Endothelial cell of umbilical vein (primary cell): ENCODE results near the gene RASGRP4. TPM values are rescaled to one million over a fixed set of nuclear protein-coding genes. Genes with fewer than 3 reads are reported as not detected.
"Not testable (repeated sequence)": the region's sequence is repeated elsewhere in the genome, so short reads cannot be mapped to it uniquely, and the experiment has no call there.

Source experiments
- BruUV-seq: library from RNA; stranded (reverse); fragments of 400-500 nt; replicated peaks from 2 replicates; lab custom pipeline; 2021; lab: Mats Ljungman, UMichigan
- CTCF ChIA-PET: fragments of 300-600, 350-600 bp; sonication (Branson Sonifier 250); formaldehyde crosslinking; loops from one replicate; lab custom pipeline; 2021; ENCODE audit warnings: antibody characterized with exemption, inconsistent platforms; lab: Charles Lee
- POLR2A ChIA-PET: fragments of 300-600, 350-600 bp; sonication (Branson Sonifier 250); formaldehyde crosslinking; loops from one replicate; lab custom pipeline; 2021; ENCODE audit warnings: antibody characterized with exemption, inconsistent platforms; lab: Charles Lee
- DNase-seq: peaks from one replicate; pipeline ENCODE4 v3.0.0-alpha.2; 2011; ENCODE audit warnings: low read depth, low spot score
- FAIRE-seq: peaks from 2 replicates; lab custom pipeline; 2011; peaks lifted over from hg19 to GRCh38; lab: Jason Lieb, UNC
- H2AFZ ChIP-seq: 2 replicates; pipeline ENCODE4 v1.6.0; 2012; ENCODE audit warnings: low read depth, low read length, control low read depth, inconsistent platforms
- H3K27ac ChIP-seq: 2 replicates; pipeline ENCODE4 v1.5.1; 2011; ENCODE audit warnings: low read depth, mild to moderate bottlenecking, control low read depth, low read length, moderate library complexity; ENCODE audit not compliant: insufficient read depth
- H3K27me3 ChIP-seq, 2 experiments: 2 replicates each; pipeline versions ENCODE4 v1.6.0 to v1.6.1; 2011; ENCODE audit warnings: low read length in 2 of 2, mixed read lengths in 1 of 2; ENCODE audit not compliant: control insufficient read depth in 2 of 2, insufficient read depth in 2 of 2
- H3K36me3 ChIP-seq, 2 experiments: 2 replicates in 1 of 2; 3 replicates in 1 of 2; pipeline ENCODE4 v1.5.1; 2011; ENCODE audit warnings: low read length in 2 of 2, mild to moderate bottlenecking in 1 of 2, moderate library complexity in 1 of 2; ENCODE audit not compliant: control insufficient read depth in 2 of 2, insufficient read depth in 2 of 2; ENCODE audit errors: extremely low read depth in 1 of 2
- H3K4me1 ChIP-seq: 3 replicates; pipeline ENCODE4 v1.5.1; 2011; ENCODE audit warnings: mild to moderate bottlenecking, low read length; ENCODE audit not compliant: control insufficient read depth, insufficient read depth; ENCODE audit errors: extremely low read depth
- H3K4me2 ChIP-seq: 2 replicates; pipeline ENCODE4 v1.6.1; 2011; ENCODE audit warnings: low read length, control low read depth, mixed read lengths; ENCODE audit not compliant: insufficient read depth
- H3K4me3 ChIP-seq, 3 experiments: fragments of 200-600 bp in 1 of 3; sonication (generic), shearing (Covaris generic) in 1 of 3; replicated peaks in 1 of 3; 2 replicates each; pipeline ENCODE4 v1.5.1; 2011 to 2016; ENCODE audit warnings: control low read depth in 3 of 3, low read length in 3 of 3, mild to moderate bottlenecking in 2 of 3, inconsistent platforms in 1 of 3, low read depth in 1 of 3, moderate library complexity in 1 of 3; ENCODE audit not compliant: insufficient read depth in 1 of 3
- H3K79me2 ChIP-seq: 2 replicates; pipeline ENCODE4 v1.6.0; 2012; ENCODE audit warnings: low read length, inconsistent platforms; ENCODE audit not compliant: control insufficient read depth, insufficient read depth
- H3K9ac ChIP-seq: replicated peaks from 2 replicates; pipeline ENCODE3; 2011; ENCODE audit warnings: low read length, control low read depth; ENCODE audit not compliant: insufficient read depth; ENCODE audit errors: extremely low read depth
- H3K9me1 ChIP-seq: replicated peaks from 3 replicates; pipeline ENCODE4 v1.6.0; 2011; ENCODE audit warnings: mild to moderate bottlenecking, low read length; ENCODE audit not compliant: control insufficient read depth, insufficient read depth; ENCODE audit errors: extremely low read depth
- H3K9me3 ChIP-seq: replicated peaks from 2 replicates; pipeline ENCODE4 v1.5.1; 2012; ENCODE audit warnings: low read length, inconsistent platforms; ENCODE audit not compliant: control insufficient read depth, insufficient read depth
- H4K20me1 ChIP-seq: replicated peaks from 2 replicates; pipeline ENCODE3; 2011; ENCODE audit warnings: mild to moderate bottlenecking, low read length; ENCODE audit not compliant: control insufficient read depth, insufficient read depth; ENCODE audit errors: extremely low read depth
- CTCF ChIP-seq, 2 donors: IDR thresholded peaks; 1 replicate in 1 of 2; 2 replicates in 1 of 2; pipeline ENCODE4 v1.5.1; 2011; ENCODE audit warnings: low read length in 2 of 2, mild to moderate bottlenecking in 2 of 2, moderate library complexity in 2 of 2, control low read depth in 1 of 2, inconsistent platforms in 1 of 2, low read depth in 1 of 2; ENCODE audit not compliant: insufficient read depth in 1 of 2; ENCODE audit errors: extremely low read depth in 1 of 2
- EZH2 ChIP-seq: IDR thresholded peaks from 2 replicates; pipeline ENCODE4 v1.6.1; 2012; ENCODE audit warnings: borderline replicate concordance, low read depth, mild to moderate bottlenecking, moderate library complexity, low read length, inconsistent platforms; ENCODE audit not compliant: severe bottlenecking
- FOS ChIP-seq: IDR thresholded peaks from 2 replicates; pipeline ENCODE4 v1.6.1; 2011; ENCODE audit warnings: mild to moderate bottlenecking, low read length, moderate library complexity, borderline replicate concordance; ENCODE audit not compliant: insufficient read depth
- GATA2 ChIP-seq: IDR thresholded peaks from 2 replicates; pipeline ENCODE4 v1.7.0; 2011; ENCODE audit warnings: low read depth, mild to moderate bottlenecking, moderate library complexity, mixed read lengths, low read length; ENCODE audit not compliant: insufficient read length, insufficient read depth
- JUN ChIP-seq: IDR thresholded peaks from 2 replicates; pipeline ENCODE4 v1.6.1; 2011; ENCODE audit warnings: borderline replicate concordance, low read depth; ENCODE audit not compliant: insufficient read length, insufficient read depth
- MAX ChIP-seq: IDR thresholded peaks from 2 replicates; pipeline ENCODE4 v1.6.1; 2011; ENCODE audit not compliant: insufficient read depth, insufficient read length
- MYC ChIP-seq: IDR thresholded peaks from one replicate; pipeline ENCODE4 v1.6.1; 2011; ENCODE audit warnings: mild to moderate bottlenecking, low read depth, low read length
- POLR2A ChIP-seq: IDR thresholded peaks from 2 replicates; pipeline ENCODE4 v1.6.1; 2012; ENCODE audit warnings: low read depth, mild to moderate bottlenecking, control low read depth, low read length
- POLR2AphosphoS5 ChIP-seq: IDR thresholded peaks from 2 replicates; pipeline ENCODE4 v1.6.1; 2012; ENCODE audit warnings: low read depth, mild to moderate bottlenecking, control low read depth, low read length, moderate library complexity; ENCODE audit not compliant: insufficient read depth
- dilution Hi-C: fragments of 300-500 bp; cut with MboI; formaldehyde crosslinking; loops from one replicate; pipeline ENCODE4 v1.15.0; 2019; ENCODE audit warnings: low sequenced_read_pairs; ENCODE audit not compliant: extremely low pct_ligation_motif_present
- intact Hi-C: fragments of 100-400 bp; cut with micrococcal nuclease; formaldehyde crosslinking; loops from one replicate; pipeline ENCODE4 v1.10.0; 2022
- polyA plus RNA-seq, 4 experiments: library from polyadenylated mRNA; depleted of rRNA in 3 of 4; stranded (reverse) in 3 of 4; unstranded in 1 of 4; fragments of >200 nt; gene quantifications; 2 replicates each; pipeline versions ENCODE4 v1.2.1 to v1.2.3, GENCODE V29; 2011 to 2012; ENCODE audit warnings: missing spikeins in 1 of 4
- total RNA-seq: library from RNA; stranded (reverse); gene quantifications from 2 replicates; pipeline ENCODE4 v1.2.3, GENCODE V29; 2021

RASGRP4 gene
- total and polyA plus RNA-seq, 2 donors (not counting 3 experiments of a cell fraction or from before 2014, with no cell fraction given) = not detected

GRCh38 chr19:38367041-38367440, 59.0 kb downstream of the RASGRP4 start:
- no peaks in the 10 kb centered on the region for H3K79me2 ChIP-seq
- dilution Hi-C loops (no loop called here), intact Hi-C loops (no loop called here)
- no peaks in the 10 kb centered on the region for H4K20me1 ChIP-seq
- H3K27me3 ChIP-seq = peaks cover 4 to 6% of the 10 kb centered on the region in 2 experiments
- no peaks in the 10 kb centered on the region for H3K36me3 ChIP-seq
- ChIA-PET POLR2A (no interaction called here), CTCF (interaction anchor here (1.5 kb wide), 1 partner anchor 21 kb away, joined by 3 read pairs; the partner anchor contains the start of gene GGN)
- DNase-seq = no peak
- H2AFZ ChIP-seq = no peak overlapping the region
- no peaks in the 10 kb centered on the region for H3K9me3 ChIP-seq
- no peak for FAIRE-seq
- TF ChIP-seq MAX = no peak
- TF ChIP-seq MYC = no peak
- TF ChIP-seq JUN = no peak
- TF ChIP-seq GATA2 = no peak
- no peak for TF ChIP-seq EZH2
- no peak for TF ChIP-seq CTCF (IDR thresholded peaks at IDR 0.05; ENCODE audit: extremely low read depth in 1 of 2, insufficient read depth in 1 of 2, low read depth in 1 of 2, low read length in 2 of 2)
- TF ChIP-seq FOS = no peak
- no peak for TF ChIP-seq POLR2AphosphoS5
- TF ChIP-seq POLR2A = no peak
- H3K9ac ChIP-seq = no peak overlapping the region
- H3K4me3 ChIP-seq = no peak overlapping the region
- peaks cover 3% of the 10 kb centered on the region for H3K4me1 ChIP-seq
- no peak overlapping the region for H3K4me2 ChIP-seq
- BruUV-seq = no TSS peak
- no peak overlapping the region for H3K27ac ChIP-seq
- no peaks in the 10 kb centered on the region for H3K9me1 ChIP-seq

GRCh38 chr19:38362946-38363688, 62.9 kb downstream of the RASGRP4 start:
- BruUV-seq, H3K9me1 ChIP-seq, DNase-seq, H3K79me2 ChIP-seq, H3K9ac ChIP-seq, H3K36me3 ChIP-seq, dilution Hi-C loops, H3K27ac ChIP-seq, H3K4me3 ChIP-seq, H3K9me3 ChIP-seq, H4K20me1 ChIP-seq, H3K4me1 ChIP-seq: not testable (repeated sequence)
- Histone ChIP-seq H2AFZ (peak overlapping the region; percentile 38), H3K4me2 (peak overlapping the region; percentile 72), H3K27me3 (peaks cover 9 to 14% of the 10 kb centered on the region in 2 experiments)
- FAIRE-seq = peak; percentile 59
- ChIA-PET CTCF (interaction anchor here (0.6 to 1.9 kb wide), 2 partner anchors 11 to 40 kb away, joined by 3 to 9 read pairs; partner anchors contain the start of genes FAM98C and PSMD8), POLR2A (interaction anchor here (1.7 kb wide), 1 partner anchor 11 kb away, joined by 7 read pairs; the partner anchor contains the start of gene PSMD8)
- intact Hi-C loops = loop anchor here (1.0 to 2.0 kb wide), 3 partner anchors 11 to 27 kb away; partner anchors contain the start of genes GGN, PSMD8 and SPRED3
